ENCODE data around the gene IPO8. TPM values are rescaled to one million over a fixed set of nuclear protein-coding genes. Genes with fewer than 3 reads are reported as not detected.

The IPO8 gene
- total RNA-seq, 1 experiment from 2014 or later = 48.0 TPM

GRCh38 chr12:30613119-30613830 is 82.4 kb downstream of the IPO8 start:
- H3K27me3 Mint-ChIP-seq (ENCODE audit: low read depth) = no peaks in the 10 kb centered on the region; the same call in 1 of the 2 replicates
- H3K23ac ChIP-seq (ENCODE audit: insufficient read length, low read depth, low read length) = no peak overlapping the region
- no peak overlapping the region for H3K4me2 ChIP-seq (ENCODE audit: insufficient read depth, insufficient read length, low read length)
- H3K9ac ChIP-seq (ENCODE audit: extremely low read depth, insufficient read length, low read length) = no peak overlapping the region
- H3K9me3 ChIP-seq (ENCODE audit: control insufficient read depth, low read depth, low read length) = no peaks in the 10 kb centered on the region
- peaks cover 4% of the 10 kb centered on the region in 2 experiments; a peak in 3 of 4 replicates for H3K4me1 Mint-ChIP-seq
- no peak overlapping the region for H2BK20ac ChIP-seq (ENCODE audit: low read depth, low read length, poor library complexity, severe bottlenecking)
- no peaks in the 10 kb centered on the region for H3K79me2 ChIP-seq (ENCODE audit: insufficient read depth, low read length)
- H3K23me2 ChIP-seq (ENCODE audit: insufficient read length, low read depth, low read length, poor library complexity, severe bottlenecking) = no peaks in the 10 kb centered on the region
- H3K14ac ChIP-seq (ENCODE audit: insufficient read depth, low read length) = no peak overlapping the region
- no peak overlapping the region for H2AK5ac ChIP-seq (ENCODE audit: insufficient read length, low read length)
- H2BK15ac ChIP-seq (ENCODE audit: low read depth, low read length) = no peak overlapping the region
- H3K27ac ChIP-seq (ENCODE audit: insufficient read length, low read depth, low read length) = no peak overlapping the region
- H3T11ph ChIP-seq (ENCODE audit: low read length) = no peak overlapping the region
- H3K36me3 Mint-ChIP-seq (ENCODE audit: insufficient read depth in 1 of 3, low read depth in 3 of 3) = peaks cover 0 to 5% (median 3%) of the 10 kb centered on the region in 3 experiments; a peak in 2 of 7 replicates
- no peak overlapping the region for H2BK120ac ChIP-seq (ENCODE audit: low read depth, low read length, poor library complexity, severe bottlenecking)
- DNase-seq = no peak
- no peak overlapping the region for H4K91ac ChIP-seq (ENCODE audit: insufficient read length, low read depth, low read length)
- no peak overlapping the region for H2AFZ ChIP-seq (ENCODE audit: low read length)
- no peaks in the 10 kb centered on the region for H3K4me1 ChIP-seq (ENCODE audit: insufficient read depth, low read length)
- H3K27me3 ChIP-seq (ENCODE audit: insufficient read depth, low read length) = no peaks in the 10 kb centered on the region
- TF ChIP-seq CTCF (conservative IDR thresholded peaks at IDR 0.05) = no peak
- H3K4ac ChIP-seq (ENCODE audit: low read depth, low read length) = no peak overlapping the region
- H3K9me3 Mint-ChIP-seq = peaks cover 5% of the 10 kb centered on the region in 2 experiments; a peak in 4 of 5 replicates
- no CpG with 5 or more reads among the region's 2 CpGs for WGBS (ENCODE audit: extremely low coverage, insufficient read length, low lambda C conversion rate)
- no peak overlapping the region for H2BK12ac ChIP-seq (ENCODE audit: insufficient read length, low read depth, low read length)
- no peak overlapping the region for H3K27ac Mint-ChIP-seq
- H4K8ac ChIP-seq (replicated peaks; ENCODE audit: insufficient read length, low read depth, low read length) = no peak overlapping the region
- no peak overlapping the region for H3K56ac ChIP-seq (ENCODE audit: insufficient read length, low read depth, low read length)
- no peak overlapping the region for H3K18ac ChIP-seq (ENCODE audit: insufficient read length, low read depth, low read length)
- H3K79me1 ChIP-seq (ENCODE audit: insufficient read depth, low read depth, low read length, poor library complexity, severe bottlenecking) = no peaks in the 10 kb centered on the region
- no peak overlapping the region for H4K5ac ChIP-seq (ENCODE audit: insufficient read length, low read depth, low read length)
- H4K20me1 ChIP-seq (ENCODE audit: control insufficient read depth, insufficient read depth, insufficient read length) = no peaks in the 10 kb centered on the region
- no peak overlapping the region for H3K4me3 Mint-ChIP-seq
- H2BK5ac ChIP-seq (ENCODE audit: insufficient read length, low read length) = no peak overlapping the region

All from H9 (cell line).